MCF 10A (cell line): Measurements from ENCODE around the gene RBM18. TPM values are rescaled to one million over a fixed set of nuclear protein-coding genes. Genes with fewer than 3 reads are reported as not detected.

Experiments
- BruUV-seq: library from RNA; stranded (reverse); fragments of 400-500 nt; replicated peaks from 2 replicates; lab custom pipeline; 2021; lab: Mats Ljungman, UMichigan
- CTCF ChIA-PET: fragments of 300-600 bp; sonication (Branson Sonifier 250); formaldehyde crosslinking; extraction: SDS; loops from one replicate; lab custom pipeline; 2021; ENCODE audit warnings: antibody characterized with exemption, inconsistent platforms; lab: Yijun Ruan, JAX
- POLR2A ChIA-PET: fragments of 300-600, 350-650 bp; sonication (Branson Sonifier 250); formaldehyde crosslinking; extraction: SDS; loops from one replicate; lab custom pipeline; 2020; ENCODE audit warnings: antibody characterized with exemption, inconsistent platforms; lab: Yijun Ruan, JAX
- DNase-seq: peaks from one replicate; pipeline ENCODE4 v3.0.0-alpha.2; 2018; ENCODE audit not compliant: unreplicated experiment
- H3K27ac Mint-ChIP-seq: one replicate; pipeline ENCODE4 v1.8.0; 2022; ENCODE audit warnings: mild to moderate bottlenecking, low read depth, mixed read lengths; ENCODE audit not compliant: unreplicated experiment
- H3K27me3 Mint-ChIP-seq: one replicate; pipeline ENCODE4 v1.8.0; 2022; ENCODE audit warnings: mixed read lengths; ENCODE audit not compliant: insufficient read depth, unreplicated experiment
- H3K36me3 Mint-ChIP-seq: one replicate; pipeline ENCODE4 v1.8.0; 2022; ENCODE audit warnings: mild to moderate bottlenecking, moderate library complexity, mixed read lengths; ENCODE audit not compliant: insufficient read depth, unreplicated experiment
- H3K4me1 Mint-ChIP-seq: one replicate; pipeline ENCODE4 v1.8.0; 2022; ENCODE audit warnings: mixed read lengths; ENCODE audit not compliant: insufficient read depth, unreplicated experiment
- H3K4me3 Mint-ChIP-seq: one replicate; pipeline ENCODE4 v1.8.0; 2022; ENCODE audit warnings: mild to moderate bottlenecking, moderate library complexity, mixed read lengths; ENCODE audit not compliant: unreplicated experiment
- H3K9me3 Mint-ChIP-seq: one replicate; pipeline ENCODE4 v1.8.0; 2022; ENCODE audit warnings: mixed read lengths; ENCODE audit not compliant: unreplicated experiment
- intact Hi-C: fragments of 100-400 bp; cut with micrococcal nuclease; formaldehyde crosslinking; loops from 2 replicates; pipeline ENCODE4 v1.14.1; 2022
- total RNA-seq: library from RNA; stranded (reverse); gene quantifications from 2 replicates; pipeline ENCODE4 v1.2.3, GENCODE V29; 2022
- TF ChIP-seq, protein P1 (sequence below): fragments of 200-600 bp; IDR thresholded peaks from one replicate; pipeline ENCODE4 v1.8.0; 2022; ENCODE audit warnings: antibody characterized with exemption, mild to moderate bottlenecking; ENCODE audit not compliant: unreplicated experiment

Gene RBM18
- total RNA-seq, 1 experiment from 2014 or later = 44.4 TPM

- no peaks in the 10 kb centered on the region for H3K9me3 Mint-ChIP-seq
- intact Hi-C loops = no loop called here
- H3K36me3 Mint-ChIP-seq = peaks cover 69% of the 10 kb centered on the region
- peak overlapping the region; percentile 10 for H3K4me3 Mint-ChIP-seq
- peak overlapping the region; percentile 100 for H3K27ac Mint-ChIP-seq
- DNase-seq = no peak
- POLR2A ChIA-PET = interaction anchor here (0.9 to 6.2 kb wide), 3 partner anchors 10 to 237 kb away, joined by 3 to 72 read pairs (median 4); no protein-coding TSS in a partner anchor
- CTCF ChIA-PET = interaction anchor here (0.8 to 1.5 kb wide), 5 partner anchors 10 to 138 kb away, joined by 3 to 6 read pairs (median 3); no protein-coding TSS in a partner anchor
- TF ChIP-seq, protein P1, sequence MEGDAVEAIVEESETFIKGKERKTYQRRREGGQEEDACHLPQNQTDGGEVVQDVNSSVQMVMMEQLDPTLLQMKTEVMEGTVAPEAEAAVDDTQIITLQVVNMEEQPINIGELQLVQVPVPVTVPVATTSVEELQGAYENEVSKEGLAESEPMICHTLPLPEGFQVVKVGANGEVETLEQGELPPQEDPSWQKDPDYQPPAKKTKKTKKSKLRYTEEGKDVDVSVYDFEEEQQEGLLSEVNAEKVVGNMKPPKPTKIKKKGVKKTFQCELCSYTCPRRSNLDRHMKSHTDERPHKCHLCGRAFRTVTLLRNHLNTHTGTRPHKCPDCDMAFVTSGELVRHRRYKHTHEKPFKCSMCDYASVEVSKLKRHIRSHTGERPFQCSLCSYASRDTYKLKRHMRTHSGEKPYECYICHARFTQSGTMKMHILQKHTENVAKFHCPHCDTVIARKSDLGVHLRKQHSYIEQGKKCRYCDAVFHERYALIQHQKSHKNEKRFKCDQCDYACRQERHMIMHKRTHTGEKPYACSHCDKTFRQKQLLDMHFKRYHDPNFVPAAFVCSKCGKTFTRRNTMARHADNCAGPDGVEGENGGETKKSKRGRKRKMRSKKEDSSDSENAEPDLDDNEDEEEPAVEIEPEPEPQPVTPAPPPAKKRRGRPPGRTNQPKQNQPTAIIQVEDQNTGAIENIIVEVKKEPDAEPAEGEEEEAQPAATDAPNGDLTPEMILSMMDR = no peak
- no peaks in the 10 kb centered on the region for H3K27me3 Mint-ChIP-seq
- BruUV-seq = no TSS peak
- peaks cover 12% of the 10 kb centered on the region for H3K4me1 Mint-ChIP-seq
Observed at GRCh38 chr9:122262073-122262472, 2.6 kb downstream of the RBM18 start.

GRCh38 chr9:122261469-122261881 is 3.2 kb downstream of the RBM18 start:
- Mint-ChIP-seq H3K9me3 (no peaks in the 10 kb centered on the region), H3K27ac (no peak overlapping the region), H3K4me1 (peaks cover 12% of the 10 kb centered on the region), H3K4me3 (peak overlapping the region; percentile 10), H3K27me3 (no peaks in the 10 kb centered on the region), H3K36me3 (peaks cover 69% of the 10 kb centered on the region)
- TF ChIP-seq, protein P1 = no peak
- POLR2A ChIA-PET = interaction anchor here (0.9 to 1.2 kb wide), 2 partner anchors 9 to 237 kb away, joined by 3 to 4 read pairs; no protein-coding TSS in a partner anchor
- DNase-seq = peak; percentile 87
- CTCF ChIA-PET = interaction anchor here (1.1 to 1.5 kb wide), 2 partner anchors 10 to 137 kb away, joined by 4 to 6 read pairs; no protein-coding TSS in a partner anchor
- intact Hi-C loops = no loop called here
- BruUV-seq = no TSS peak

DNA sequence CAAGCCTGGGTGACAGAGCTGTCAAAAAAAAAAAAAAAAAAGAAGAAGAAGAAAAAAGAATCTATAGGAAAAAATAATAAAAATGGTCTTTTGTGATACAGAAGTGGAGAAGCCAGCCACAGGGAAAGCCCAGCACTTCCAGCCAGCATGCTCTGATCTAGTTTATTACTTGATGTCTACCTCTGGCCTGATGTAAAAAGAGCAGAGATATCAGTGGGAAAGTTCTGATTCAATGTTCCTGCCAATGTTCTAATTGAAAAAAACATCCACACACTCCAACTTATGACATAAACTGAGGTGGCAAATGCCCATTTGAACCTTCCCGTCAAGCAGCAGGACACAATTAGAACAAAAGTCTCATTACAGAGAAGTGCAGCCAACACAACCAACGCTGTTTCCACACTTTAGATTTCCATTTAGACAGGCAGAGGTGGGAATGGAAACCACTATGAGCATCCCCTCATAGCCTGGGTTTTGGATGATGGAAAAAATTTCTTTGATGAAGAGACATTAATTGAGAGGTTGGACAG is 5.7 kb downstream of the RBM18 start:
- Mint-ChIP-seq H3K9me3 (no peaks in the 10 kb centered on the region), H3K27me3 (no peaks in the 10 kb centered on the region), H3K4me1 (peaks cover 7% of the 10 kb centered on the region), H3K27ac (peak overlapping the region; percentile 19), H3K4me3 (no peak overlapping the region), H3K36me3 (peaks cover 62% of the 10 kb centered on the region)
- no peak for DNase-seq
- BruUV-seq = no TSS peak
- ChIA-PET POLR2A (interaction anchor here (2.0 kb wide), 1 partner anchor 11 kb away, joined by 5 read pairs; no protein-coding TSS in a partner anchor), CTCF (no interaction called here)
- intact Hi-C loops = no loop called here
- TF ChIP-seq, protein P1 = no peak

DNA sequence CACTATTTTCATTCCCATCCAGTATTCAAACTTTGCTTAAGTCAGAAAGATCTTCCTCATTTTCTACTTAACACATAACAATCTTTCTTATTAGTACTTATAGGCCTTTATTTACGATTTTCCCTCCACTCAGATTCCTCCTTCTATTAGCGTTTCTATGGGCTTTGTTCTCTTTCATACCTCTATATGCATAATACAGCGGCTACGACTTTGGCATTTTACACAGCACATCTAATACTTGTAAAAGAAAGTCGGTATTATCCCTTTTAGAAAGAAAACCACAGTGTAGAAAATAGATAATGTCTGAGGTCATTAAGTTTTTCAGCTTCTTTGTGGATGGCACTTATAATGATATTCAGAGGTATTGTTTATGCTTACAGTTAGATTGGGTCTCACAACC is 8.4 kb downstream of the RBM18 start:
- Mint-ChIP-seq H3K4me1 (peaks cover 5% of the 10 kb centered on the region), H3K27ac (peak overlapping the region; percentile 29), H3K9me3 (no peaks in the 10 kb centered on the region), H3K36me3 (peaks cover 76% of the 10 kb centered on the region), H3K4me3 (no peak overlapping the region), H3K27me3 (no peaks in the 10 kb centered on the region)
- TF ChIP-seq, protein P1 = no peak
- CTCF ChIA-PET = interaction anchor here (0.5 kb wide), 1 partner anchor 296 kb away, joined by 4 read pairs; no protein-coding TSS in a partner anchor
- intact Hi-C loops = no loop called here
- no TSS peak for BruUV-seq
- no peak for DNase-seq
- POLR2A ChIA-PET = interaction anchor here (0.7 to 1.3 kb wide), 2 partner anchors 9 to 24 kb away, joined by 3 to 5 read pairs; partner anchors contain the start of genes MRRF and RBM18
